Esophagus squamous epithelium (tissue), 4 donors: ENCODE data around the gene ACOX2.

Experiments used
- CTCF ChIP-seq, 6 experiments: fragments of 450-650 bp in 4 of 6; fragments of 200-600 bp in 2 of 6; sonication (generic) in 2 of 6; IDR thresholded peaks; one replicate each; pipeline ENCODE4 v1.5.1; 2016 to 2019; ENCODE audit warnings: antibody characterized with exemption in 6 of 6, mild to moderate bottlenecking in 4 of 6, moderate library complexity in 4 of 6
- POLR2A ChIP-seq, 4 donors: fragments of 450-650 bp; IDR thresholded peaks; one replicate each; pipeline ENCODE4 v1.6.1; 2017; ENCODE audit warnings: antibody characterized with exemption in 4 of 4, mild to moderate bottlenecking in 4 of 4, moderate library complexity in 3 of 4

- no peak for TF ChIP-seq CTCF (IDR thresholded peaks at IDR 0.05)
- TF ChIP-seq POLR2A (IDR thresholded peaks at IDR 0.05), result no peak
Observed at GRCh38 chr3:58569287-58570001, 32.5 kb upstream of the ACOX2 start.
